ENCODE results near the gene NAP1L1.

Gene NAP1L1

GRCh38 chr12:76047060-76047459 lies 37.4 kb downstream of the NAP1L1 start:
- DNase-seq: no peak
- in situ Hi-C loops (cut with MboI; ENCODE audit: low pct_unique_long_range_greater_than_20kb, low sequenced_read_pairs): loop anchor here (25.0 kb wide), 1 partner anchor 510 kb away; no protein-coding TSS in a partner anchor

- DNase-seq: no peak
- in situ Hi-C loops (cut with MboI; ENCODE audit: low pct_unique_long_range_greater_than_20kb, low sequenced_read_pairs): loop anchor here (25.0 kb wide), 1 partner anchor 506 kb away; no protein-coding TSS in a partner anchor
Observed at GRCh38 chr12:76043377-76043776, 41.1 kb downstream of the NAP1L1 start.

- no peak for DNase-seq
- in situ Hi-C loops (cut with MboI; ENCODE audit: low pct_unique_long_range_greater_than_20kb, low sequenced_read_pairs): loop anchor here (25.0 kb wide), 1 partner anchor 505 kb away; no protein-coding TSS in a partner anchor
Observed at GRCh38 chr12:76042147-76042546, 42.3 kb downstream of the NAP1L1 start.

GRCh38 chr12:76041406-76041805 lies 43.1 kb downstream of the NAP1L1 start:
- no peak for DNase-seq
- in situ Hi-C loops (cut with MboI; ENCODE audit: low pct_unique_long_range_greater_than_20kb, low sequenced_read_pairs): loop anchor here (25.0 kb wide), 1 partner anchor 504 kb away; no protein-coding TSS in a partner anchor

- in situ Hi-C loops (cut with MboI; ENCODE audit: low pct_unique_long_range_greater_than_20kb, low sequenced_read_pairs): loop anchor here (25.0 kb wide), 1 partner anchor 503 kb away; no protein-coding TSS in a partner anchor
- no peak for DNase-seq
Observed at GRCh38 chr12:76040461-76040860, 44.0 kb downstream of the NAP1L1 start.

GRCh38 chr12:76038176-76038575 lies 46.3 kb downstream of the NAP1L1 start:
- no peak for DNase-seq

GRCh38 chr12:76037130-76038103 lies 47.1 kb downstream of the NAP1L1 start:
- DNase-seq: peak; percentile 77
- in situ Hi-C loops (cut with MboI; ENCODE audit: low pct_unique_long_range_greater_than_20kb, low sequenced_read_pairs): loop anchor here (25.0 kb wide), 1 partner anchor 500 kb away; no protein-coding TSS in a partner anchor

More at GRCh38 chr12:76038176-76038575, 46.3 kb downstream of the NAP1L1 start:
- in situ Hi-C loops (cut with MboI; ENCODE audit: low pct_unique_long_range_greater_than_20kb, low sequenced_read_pairs): loop anchor here (25.0 kb wide), 1 partner anchor 501 kb away; no protein-coding TSS in a partner anchor

GRCh38 chr12:76035045-76035444 lies 49.4 kb downstream of the NAP1L1 start:
- in situ Hi-C loops (cut with MboI; ENCODE audit: low pct_unique_long_range_greater_than_20kb, low sequenced_read_pairs): loop anchor here (25.0 kb wide), 1 partner anchor 498 kb away; no protein-coding TSS in a partner anchor
- no peak for DNase-seq

- DNase-seq: no peak
- in situ Hi-C loops (cut with MboI; ENCODE audit: low pct_unique_long_range_greater_than_20kb, low sequenced_read_pairs): loop anchor here (25.0 kb wide), 1 partner anchor 496 kb away; no protein-coding TSS in a partner anchor
Observed at GRCh38 chr12:76033081-76034011, 51.1 kb downstream of the NAP1L1 start.

- in situ Hi-C loops (cut with MboI; ENCODE audit: low pct_unique_long_range_greater_than_20kb, low sequenced_read_pairs): loop anchor here (25.0 kb wide), 1 partner anchor 495 kb away; no protein-coding TSS in a partner anchor
- DNase-seq: peak; percentile 71
Observed at GRCh38 chr12:76032043-76032981, 52.2 kb downstream of the NAP1L1 start.

- in situ Hi-C loops (cut with MboI; ENCODE audit: low pct_unique_long_range_greater_than_20kb, low sequenced_read_pairs): loop anchor here (25.0 kb wide), 1 partner anchor 494 kb away; no protein-coding TSS in a partner anchor
- peak; percentile 98 for DNase-seq
Observed at GRCh38 chr12:76031414-76032042, 53.0 kb downstream of the NAP1L1 start, which contains the start of gene PHLDA1. PHLDA1 (minus strand) TSS chr12:76031776.

- no peak for DNase-seq
- in situ Hi-C loops (cut with MboI; ENCODE audit: low pct_unique_long_range_greater_than_20kb, low sequenced_read_pairs): loop anchor here (25.0 kb wide), 1 partner anchor 494 kb away; no protein-coding TSS in a partner anchor
Observed at GRCh38 chr12:76031081-76031413, 53.4 kb downstream of the NAP1L1 start.

- peak; percentile 21 for DNase-seq
Observed at GRCh38 chr12:76030341-76031080, 54.0 kb downstream of the NAP1L1 start.

GRCh38 chr12:76029982-76030340 lies 54.5 kb downstream of the NAP1L1 start:
- in situ Hi-C loops (cut with MboI; ENCODE audit: low pct_unique_long_range_greater_than_20kb, low sequenced_read_pairs): loop anchor here (25.0 kb wide), 1 partner anchor 493 kb away; no protein-coding TSS in a partner anchor

More at GRCh38 chr12:76030341-76031080, 54.0 kb downstream of the NAP1L1 start:
- in situ Hi-C loops (cut with MboI; ENCODE audit: low pct_unique_long_range_greater_than_20kb, low sequenced_read_pairs): loop anchor here (25.0 kb wide), 1 partner anchor 493 kb away; no protein-coding TSS in a partner anchor

GRCh38 chr12:76028571-76029277 lies 55.8 kb downstream of the NAP1L1 start:
- in situ Hi-C loops (cut with MboI; ENCODE audit: low pct_unique_long_range_greater_than_20kb, low sequenced_read_pairs): loop anchor here (25.0 kb wide), 1 partner anchor 491 kb away; no protein-coding TSS in a partner anchor
- no peak for DNase-seq

More at GRCh38 chr12:76029982-76030340, 54.5 kb downstream of the NAP1L1 start:
- DNase-seq: no peak

GRCh38 chr12:76026643-76027063 lies 57.8 kb downstream of the NAP1L1 start:
- DNase-seq: no peak
- in situ Hi-C loops (cut with MboI; ENCODE audit: low pct_unique_long_range_greater_than_20kb, low sequenced_read_pairs): loop anchor here (25.0 kb wide), 1 partner anchor 489 kb away; no protein-coding TSS in a partner anchor

Measured in KBM-7 (cell line).